OCI-LY3 (cell line): ENCODE measurements around the gene SPDEF.

Experiments used
- H2AFZ ChIP-seq: fragments of 200-600, 300-600 bp; shearing (Covaris generic); 2 replicates; pipeline ENCODE4 v1.6.0; 2014; ENCODE audit warnings: antibody characterized with exemption, low read depth, low read length
- H3K27ac ChIP-seq: fragments of 200-600, 300-600 bp; sonication (generic); 2 replicates; pipeline ENCODE4 v1.5.1; 2014; ENCODE audit warnings: mild to moderate bottlenecking, low read length, moderate library complexity, mixed read lengths
- H3K27me3 ChIP-seq: fragments of 200-600, 300-600 bp; sonication (generic); 2 replicates; pipeline ENCODE4 v1.6.1; 2014; ENCODE audit warnings: low read depth, low read length, mixed read lengths
- H3K36me3 ChIP-seq: fragments of 200-600, 300-600 bp; sonication (generic); replicated peaks from 2 replicates; pipeline ENCODE3; 2014; ENCODE audit warnings: low read depth, low read length, mixed read lengths
- H3K4me1 ChIP-seq: fragments of 300-600, 200-600 bp; sonication (generic); 2 replicates; pipeline ENCODE4 v1.6.1; 2014; ENCODE audit warnings: low read length, mixed read lengths
- H3K4me2 ChIP-seq: fragments of 200-600, 300-600 bp; sonication (generic); 2 replicates; pipeline ENCODE4 v1.6.1; 2014; ENCODE audit warnings: low read length, mixed read lengths
- H3K4me3 ChIP-seq: fragments of 300-600, 200-600 bp; sonication (generic); 2 replicates; pipeline ENCODE4 v1.5.1; 2014; ENCODE audit warnings: antibody characterized with exemption, mild to moderate bottlenecking, low read length, moderate library complexity
- H3K79me2 ChIP-seq: fragments of 300-600, 200-600 bp; shearing (Covaris generic); 2 replicates; pipeline ENCODE4 v1.6.1; 2014; ENCODE audit warnings: mild to moderate bottlenecking, low read length, mixed read lengths
- H3K9ac ChIP-seq: fragments of 300-600, 200-600 bp; shearing (Covaris generic); 2 replicates; pipeline ENCODE4 v1.6.0; 2014; ENCODE audit warnings: mild to moderate bottlenecking, low read length, moderate library complexity
- H3K9me3 ChIP-seq: fragments of 200-600, 300-600 bp; shearing (Covaris generic); 2 replicates; pipeline ENCODE4 v1.6.1; 2014; ENCODE audit warnings: low read length, mixed read lengths; ENCODE audit not compliant: insufficient read depth
- H4K20me1 ChIP-seq: fragments of 200-600, 300-600 bp; sonication (generic); 2 replicates; pipeline ENCODE4 v1.6.1; 2016; ENCODE audit warnings: low read length, mixed read lengths; ENCODE audit not compliant: insufficient read depth
- CTCF ChIP-seq: fragments of 200-600, 300-600 bp; sonication (generic); IDR thresholded peaks from 2 replicates; pipeline ENCODE4 v1.5.1; 2014; ENCODE audit warnings: antibody characterized with exemption, low read length, low read depth
- EZH2phosphoT487 ChIP-seq: fragments of 200-600 bp; shearing (Covaris generic); IDR thresholded peaks from 2 replicates; pipeline ENCODE4 v1.6.1; 2018; ENCODE audit warnings: antibody characterized with exemption, mixed run types, low read depth

Gene SPDEF

DNA sequence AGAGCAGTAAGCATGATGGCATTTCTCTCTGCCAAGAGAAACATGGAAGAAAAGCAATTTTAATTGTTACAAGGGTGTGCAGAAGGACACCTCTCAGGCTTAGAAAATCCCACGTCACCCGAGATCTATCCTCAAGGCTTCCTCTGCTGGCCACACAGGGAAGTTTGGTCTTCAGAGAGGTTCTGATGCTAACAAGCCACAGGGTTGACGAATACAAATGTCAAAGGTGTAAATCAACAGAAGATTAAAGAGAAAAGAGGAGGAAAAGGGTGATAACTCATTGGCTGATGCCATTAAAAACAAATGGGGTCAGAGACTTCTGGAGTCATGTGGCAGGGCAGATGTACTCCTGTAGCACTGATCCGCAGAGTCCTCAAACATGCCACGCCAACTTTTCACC is 33.6 kb upstream of the SPDEF start:
- H3K9me3 ChIP-seq, result no peaks in the 10 kb centered on the region
- H3K27ac ChIP-seq, result no peak overlapping the region
- no peak overlapping the region for H2AFZ ChIP-seq
- peaks cover 40% of the 10 kb centered on the region for H3K79me2 ChIP-seq
- no peak overlapping the region for H3K4me2 ChIP-seq
- no peak overlapping the region for H3K9ac ChIP-seq
- peaks cover 40% of the 10 kb centered on the region for H4K20me1 ChIP-seq
- no peaks in the 10 kb centered on the region for H3K4me1 ChIP-seq
- H3K36me3 ChIP-seq, result no peaks in the 10 kb centered on the region
- no peak overlapping the region for H3K4me3 ChIP-seq
- TF ChIP-seq EZH2phosphoT487 (no peak), CTCF (no peak)
- no peaks in the 10 kb centered on the region for H3K27me3 ChIP-seq

DNA sequence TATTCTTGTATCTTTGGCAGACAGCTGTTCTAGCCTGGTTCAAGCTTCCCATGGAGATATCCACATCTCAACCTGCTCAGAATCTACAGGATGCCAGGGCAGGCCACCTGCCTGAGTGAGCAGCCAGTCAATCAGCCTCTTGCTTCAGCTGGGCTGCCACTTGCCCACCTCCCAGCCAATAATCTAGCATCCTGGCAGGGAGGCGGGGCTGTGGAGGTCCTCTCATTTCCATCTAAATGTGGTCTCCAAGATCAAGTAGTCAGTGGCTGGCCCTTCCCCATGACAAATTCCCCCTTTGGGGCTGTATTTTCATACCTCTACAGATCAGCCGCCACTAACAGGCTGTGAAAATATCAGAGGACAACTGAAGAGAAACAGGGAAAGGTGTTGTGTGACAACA is 33.0 kb upstream of the SPDEF start:
- Histone ChIP-seq H4K20me1 (peaks cover 34% of the 10 kb centered on the region), H3K9me3 (no peaks in the 10 kb centered on the region), H3K27me3 (no peaks in the 10 kb centered on the region), H3K79me2 (peaks cover 34% of the 10 kb centered on the region), H3K4me3 (no peak overlapping the region), H3K9ac (no peak overlapping the region), H3K27ac (no peak overlapping the region), H3K36me3 (no peaks in the 10 kb centered on the region), H3K4me1 (no peaks in the 10 kb centered on the region), H2AFZ (no peak overlapping the region), H3K4me2 (no peak overlapping the region)
- TF ChIP-seq CTCF (no peak), EZH2phosphoT487 (no peak)

GRCh38 chr6:34587851-34588250 is 31.7 kb upstream of the SPDEF start:
- H3K4me1 ChIP-seq, result no peaks in the 10 kb centered on the region
- no peaks in the 10 kb centered on the region for H3K36me3 ChIP-seq
- H3K79me2 ChIP-seq, result peaks cover 22% of the 10 kb centered on the region
- H3K27me3 ChIP-seq, result no peaks in the 10 kb centered on the region
- no peaks in the 10 kb centered on the region for H3K9me3 ChIP-seq
- H2AFZ ChIP-seq, result no peak overlapping the region
- H3K9ac ChIP-seq, result no peak overlapping the region
- no peak for TF ChIP-seq EZH2phosphoT487
- no peak for TF ChIP-seq CTCF
- no peak overlapping the region for H3K4me3 ChIP-seq
- no peak overlapping the region for H3K27ac ChIP-seq
- peaks cover 29% of the 10 kb centered on the region for H4K20me1 ChIP-seq
- no peak overlapping the region for H3K4me2 ChIP-seq

GRCh38 chr6:34587325-34587724 is 31.2 kb upstream of the SPDEF start:
- H4K20me1 ChIP-seq, result peaks cover 29% of the 10 kb centered on the region
- no peaks in the 10 kb centered on the region for H3K27me3 ChIP-seq
- peaks cover 18% of the 10 kb centered on the region for H3K79me2 ChIP-seq
- no peak overlapping the region for H3K4me3 ChIP-seq
- no peaks in the 10 kb centered on the region for H3K9me3 ChIP-seq
- H3K9ac ChIP-seq, result no peak overlapping the region
- no peak overlapping the region for H2AFZ ChIP-seq
- no peaks in the 10 kb centered on the region for H3K36me3 ChIP-seq
- TF ChIP-seq EZH2phosphoT487, result no peak
- no peak for TF ChIP-seq CTCF
- H3K4me1 ChIP-seq, result no peaks in the 10 kb centered on the region
- no peak overlapping the region for H3K4me2 ChIP-seq
- no peak overlapping the region for H3K27ac ChIP-seq
